Neuronal stem cell (in vitro differentiated cells): Measurements from ENCODE around the gene ABCD1.
"Not testable (repeated sequence)": the region's sequence is repeated elsewhere in the genome, so short reads cannot be mapped to it uniquely, and the experiment has no call there.

ENCODE experiments used
- DNase-seq: peaks from one replicate; pipeline ENCODE4 v3.0.0-alpha.2; 2013; ENCODE audit warnings: low spot score
- H2AFZ ChIP-seq: one replicate; pipeline ENCODE4 v1.6.1; 2013; ENCODE audit warnings: mild to moderate bottlenecking, low read length, inconsistent platforms
- H2AK5ac ChIP-seq: 2 replicates; pipeline ENCODE4 v1.6.1; 2013; ENCODE audit warnings: low read depth, mild to moderate bottlenecking, inconsistent platforms, low read length, moderate library complexity, mixed read lengths
- H2BK120ac ChIP-seq: 2 replicates; pipeline ENCODE4 v1.6.1; 2013; ENCODE audit warnings: low read depth, mild to moderate bottlenecking, inconsistent platforms, low read length, moderate library complexity, mixed read lengths
- H2BK12ac ChIP-seq: one replicate; pipeline ENCODE4 v1.6.1; 2013; ENCODE audit warnings: low read length, inconsistent platforms
- H2BK15ac ChIP-seq: 2 replicates; pipeline ENCODE4 v1.6.1; 2013; ENCODE audit warnings: mild to moderate bottlenecking, low read length, inconsistent platforms, mixed read lengths
- H2BK5ac ChIP-seq: one replicate; pipeline ENCODE4 v1.6.1; 2013; ENCODE audit warnings: inconsistent platforms, mild to moderate bottlenecking, low read length, moderate library complexity
- H3K14ac ChIP-seq: one replicate; pipeline ENCODE4 v1.6.1; 2013; ENCODE audit warnings: low read length, inconsistent platforms
- H3K18ac ChIP-seq: 2 replicates; pipeline ENCODE4 v1.6.1; 2013; ENCODE audit warnings: low read length, inconsistent platforms
- H3K23ac ChIP-seq: 2 replicates; pipeline ENCODE4 v1.6.1; 2013; ENCODE audit warnings: low read depth, mild to moderate bottlenecking, mixed read lengths, low read length, inconsistent platforms; ENCODE audit not compliant: poor library complexity
- H3K27ac ChIP-seq: replicated peaks from 3 replicates; pipeline ENCODE4 v1.5.1; 2013; ENCODE audit warnings: low read length, inconsistent platforms
- H3K27me3 ChIP-seq, 3 experiments: 2 replicates each; pipeline ENCODE4 v1.6.1; 2013; ENCODE audit warnings: low read length in 3 of 3, mild to moderate bottlenecking in 2 of 3, inconsistent platforms in 1 of 3, low read depth in 1 of 3, mixed read lengths in 1 of 3, moderate library complexity in 1 of 3; ENCODE audit not compliant: control insufficient read depth in 3 of 3, insufficient read depth in 3 of 3
- H3K36me3 ChIP-seq, 2 donors: replicated peaks in 1 of 2; 2 replicates each; pipeline ENCODE4 v1.6.1; 2013; ENCODE audit warnings: low read length in 2 of 2; ENCODE audit not compliant: control insufficient read depth in 2 of 2, insufficient read depth in 2 of 2
- H3K4ac ChIP-seq: 2 replicates; pipeline ENCODE4 v1.6.1; 2013; ENCODE audit warnings: inconsistent platforms, mild to moderate bottlenecking, low read length, moderate library complexity
- H3K4me1 ChIP-seq, 2 donors: 1 replicate in 1 of 2; 2 replicates in 1 of 2; pipeline ENCODE4 v1.6.1; 2013; ENCODE audit warnings: low read length in 2 of 2, low read depth in 1 of 2; ENCODE audit not compliant: control insufficient read depth in 2 of 2, insufficient read depth in 1 of 2
- H3K4me2 ChIP-seq: one replicate; pipeline ENCODE4 v1.6.1; 2013; ENCODE audit warnings: mild to moderate bottlenecking, low read length, inconsistent platforms; ENCODE audit not compliant: insufficient read depth, poor library complexity, severe bottlenecking
- H3K4me3 ChIP-seq, 2 donors: 2 replicates each; pipeline ENCODE4 v1.5.1; 2013; ENCODE audit warnings: low read length in 2 of 2, mild to moderate bottlenecking in 2 of 2, inconsistent platforms in 1 of 2, moderate library complexity in 1 of 2
- H3K79me1 ChIP-seq: one replicate; pipeline ENCODE4 v1.6.1; 2013; ENCODE audit warnings: low read depth, mild to moderate bottlenecking, inconsistent platforms, low read length, moderate library complexity
- H3K9ac ChIP-seq: one replicate; pipeline ENCODE4 v1.6.1; 2013; ENCODE audit warnings: mild to moderate bottlenecking, low read depth, low read length, inconsistent platforms; ENCODE audit not compliant: poor library complexity
- H3K9me3 ChIP-seq, 2 donors: replicated peaks in 1 of 2; 2 replicates each; pipeline versions ENCODE3 to v1.6.1; 2013; ENCODE audit warnings: low read length in 2 of 2, mild to moderate bottlenecking in 2 of 2, inconsistent platforms in 1 of 2, low read depth in 1 of 2, mixed read lengths in 1 of 2, moderate library complexity in 1 of 2; ENCODE audit not compliant: control insufficient read depth in 2 of 2, insufficient read depth in 1 of 2
- H4K8ac ChIP-seq: one replicate; pipeline ENCODE4 v1.6.1; 2013; ENCODE audit warnings: low read depth, mild to moderate bottlenecking, inconsistent platforms, low read length, moderate library complexity
- H4K91ac ChIP-seq: one replicate; pipeline ENCODE4 v1.6.1; 2013; ENCODE audit warnings: low read length, low read depth, mild to moderate bottlenecking, inconsistent platforms; ENCODE audit not compliant: poor library complexity
- WGBS, 2 donors: extraction: QIAGEN DNeasy Blood & Tissue Kit; methylation state at CpG; one replicate each; pipeline ENCODE4 v1.1.7; 2013; ENCODE audit warnings: missing lambda C conversion rate in 2 of 2, mixed read lengths in 1 of 2; ENCODE audit not compliant: insufficient read length in 2 of 2, insufficient replicate concordance in 1 of 2; ENCODE audit errors: extremely low coverage in 2 of 2; 5-methylcytosine and 5-hydroxymethylcytosine counted together

The ABCD1 gene

DNA sequence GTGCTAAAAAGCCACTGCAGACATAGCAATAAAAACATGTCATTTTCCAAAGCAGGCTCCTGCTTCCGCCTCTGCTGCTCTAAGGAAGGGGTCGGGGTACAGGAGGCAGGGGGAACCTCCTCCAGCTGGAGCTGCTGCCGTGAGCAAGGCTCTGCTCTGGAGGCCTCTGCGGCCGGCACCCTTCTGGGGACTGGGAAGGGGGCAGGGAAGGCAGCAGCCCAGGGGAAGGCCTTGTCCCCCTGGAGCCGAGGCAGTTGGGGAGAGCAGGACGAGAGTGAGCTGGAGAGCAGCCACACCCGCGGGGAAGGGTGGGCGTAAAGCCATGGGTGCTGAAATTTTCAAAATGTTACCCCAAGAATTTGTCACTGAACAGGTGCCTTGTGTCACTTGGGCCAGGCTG lies 28.1 kb upstream of the ABCD1 start:
- not testable (repeated sequence) for H3K4me2 ChIP-seq, H2BK5ac ChIP-seq, H3K9me3 ChIP-seq, H3K9ac ChIP-seq, H3K27ac ChIP-seq, H2BK120ac ChIP-seq, H3K18ac ChIP-seq, H3K14ac ChIP-seq, H3K4me1 ChIP-seq, H3K4me3 ChIP-seq, H2AFZ ChIP-seq, H2BK12ac ChIP-seq, H2AK5ac ChIP-seq, H4K91ac ChIP-seq, DNase-seq, H3K4ac ChIP-seq, H4K8ac ChIP-seq, H3K23ac ChIP-seq, H2BK15ac ChIP-seq, H3K79me1 ChIP-seq
- Histone ChIP-seq H3K27me3 (peaks cover 0 to 15% (median 0%) of the 10 kb centered on the region in 3 experiments), H3K36me3 (peaks cover 6 to 57% of the 10 kb centered on the region in 2 donors)
- WGBS, 2 donors = no CpG with 5 or more reads among the region's 10 CpGs

- no CpG with 5 or more reads among the region's 16 CpGs for WGBS, 2 donors
These were observed 27.5 kb upstream of the ABCD1 start for GRCh38 chrX:153696986-153697722.

GRCh38 chrX:153697924-153698865 lies 26.5 kb upstream of the ABCD1 start:
- Histone ChIP-seq H4K8ac (no peak overlapping the region), H3K9me3 (no peaks in the 10 kb centered on the region), H3K14ac (no peak overlapping the region), H4K91ac (no peak overlapping the region), H3K4me2 (no peak overlapping the region), H3K4me1 (no peaks in the 10 kb centered on the region), H3K9ac (no peak overlapping the region), H2AK5ac (no peak overlapping the region), H2BK5ac (no peak overlapping the region), H3K4me3 (no peak overlapping the region), H2BK15ac (no peak overlapping the region), H3K27me3 (peaks cover 0 to 21% (median 0%) of the 10 kb centered on the region in 3 experiments), H2BK12ac (no peak overlapping the region), H2BK120ac (no peak overlapping the region), H3K18ac (no peak overlapping the region), H2AFZ (no peak overlapping the region), H3K4ac (no peak overlapping the region), H3K79me1 (peaks cover 2% of the 10 kb centered on the region), H3K27ac (no peak overlapping the region), H3K36me3 (peaks cover 5 to 45% of the 10 kb centered on the region in 2 donors), H3K23ac (no peak overlapping the region)
- WGBS, 2 donors = no CpG with 5 or more reads among the region's 16 CpGs
- DNase-seq = no peak

More at GRCh38 chrX:153696986-153697722, 27.5 kb upstream of the ABCD1 start:
- H4K91ac ChIP-seq, H2BK5ac ChIP-seq, H2AFZ ChIP-seq, H3K18ac ChIP-seq, H3K9me3 ChIP-seq, H4K8ac ChIP-seq, H3K14ac ChIP-seq, H3K27ac ChIP-seq, H3K4me3 ChIP-seq, H3K4ac ChIP-seq, H2BK15ac ChIP-seq, H3K4me2 ChIP-seq, H2BK12ac ChIP-seq, DNase-seq, H2BK120ac ChIP-seq, H3K23ac ChIP-seq, H3K79me1 ChIP-seq, H3K4me1 ChIP-seq, H3K9ac ChIP-seq, H2AK5ac ChIP-seq: not testable (repeated sequence)
- H3K27me3 ChIP-seq = peaks cover 0 to 19% (median 0%) of the 10 kb centered on the region in 3 experiments
- peaks cover 5 to 53% of the 10 kb centered on the region in 2 donors for H3K36me3 ChIP-seq
